GM12865 (cell line): Measurements from ENCODE around the gene COG7.
A peak's percentile ranks its signal among the peaks of the same experiment; 100 is the strongest.
"Not testable (repeated sequence)": the region's sequence is repeated elsewhere in the genome, so short reads cannot be mapped to it uniquely, and the experiment has no call there.

Source experiments
- DNase-seq: peaks from one replicate; pipeline ENCODE4 v3.0.0; 2010; ENCODE audit warnings: low read depth
- H3K4me3 ChIP-seq: 2 replicates; pipeline ENCODE4 v1.5.1; 2011; ENCODE audit warnings: mild to moderate bottlenecking, low read depth, low read length, control low read depth
- CTCF ChIP-seq: IDR thresholded peaks from 2 replicates; pipeline ENCODE4 v1.5.1; 2011; ENCODE audit warnings: low read length, control low read depth, low read depth, inconsistent platforms; ENCODE audit not compliant: insufficient read depth; ENCODE audit errors: missing control alignments

COG7 gene

DNA sequence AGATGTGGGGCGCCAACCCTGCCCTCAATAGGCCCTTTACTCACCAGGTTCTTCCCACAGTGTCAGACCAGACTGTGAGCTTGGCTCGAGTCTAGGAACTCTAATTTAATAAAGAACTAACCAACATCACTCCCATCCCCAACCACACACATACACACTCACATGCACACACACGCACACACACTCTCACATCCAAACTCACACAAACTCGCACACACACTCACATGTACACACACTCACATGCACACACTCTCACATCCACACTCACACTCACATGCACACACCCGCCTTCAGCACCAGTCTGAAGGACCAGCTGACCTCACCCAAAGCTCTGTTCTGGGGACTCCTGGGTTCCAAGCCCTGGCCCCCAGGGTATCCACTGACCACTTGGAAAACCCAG, 63.8 kb downstream of the COG7 start:
- no peak for DNase-seq
- H3K4me3 ChIP-seq: no peak overlapping the region
- no peak for TF ChIP-seq CTCF

DNA sequence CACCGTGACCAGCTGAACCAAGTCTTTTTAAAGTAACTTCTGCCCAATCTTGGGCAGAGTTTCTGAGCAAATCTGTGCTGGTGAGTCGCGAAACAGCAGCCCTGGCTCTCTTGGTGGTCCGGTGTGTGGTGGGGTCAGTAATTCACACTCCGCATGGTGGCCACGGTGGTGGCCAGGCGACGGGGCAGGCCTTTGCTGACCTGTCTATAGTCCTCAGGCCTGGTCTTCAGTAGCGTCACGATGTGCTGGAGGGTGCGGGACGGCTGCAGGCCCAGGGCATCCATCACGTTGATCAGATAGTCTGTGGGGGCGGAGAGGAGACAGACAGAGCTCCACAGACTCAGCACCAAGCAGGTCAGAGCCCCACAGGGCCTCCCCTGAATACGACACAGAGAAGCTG, 64.2 kb downstream of the COG7 start:
- no peak for DNase-seq
- TF ChIP-seq CTCF: no peak
- no peak overlapping the region for H3K4me3 ChIP-seq

DNA sequence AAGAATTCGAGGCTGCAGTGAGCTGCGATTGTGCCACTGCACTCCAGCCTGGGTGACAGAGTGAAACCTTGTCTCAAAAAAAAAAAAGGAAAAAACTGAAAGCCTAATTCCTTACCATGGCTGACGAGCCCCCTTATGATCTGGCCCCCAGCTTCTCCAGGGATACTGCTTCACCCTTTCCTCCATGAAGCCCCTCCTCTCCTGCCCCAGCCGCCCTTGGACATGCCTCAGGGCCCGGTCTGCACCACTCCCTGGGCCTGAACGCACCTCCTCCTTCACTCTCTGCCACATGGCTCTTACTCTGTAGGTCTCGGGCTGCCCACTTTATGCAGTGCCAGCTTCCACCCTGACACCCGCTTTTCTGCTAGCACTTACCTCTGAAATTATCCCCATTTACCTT, 65.3 kb downstream of the COG7 start:
- no peak overlapping the region for H3K4me3 ChIP-seq
- DNase-seq: no peak
- TF ChIP-seq CTCF: no peak

DNA sequence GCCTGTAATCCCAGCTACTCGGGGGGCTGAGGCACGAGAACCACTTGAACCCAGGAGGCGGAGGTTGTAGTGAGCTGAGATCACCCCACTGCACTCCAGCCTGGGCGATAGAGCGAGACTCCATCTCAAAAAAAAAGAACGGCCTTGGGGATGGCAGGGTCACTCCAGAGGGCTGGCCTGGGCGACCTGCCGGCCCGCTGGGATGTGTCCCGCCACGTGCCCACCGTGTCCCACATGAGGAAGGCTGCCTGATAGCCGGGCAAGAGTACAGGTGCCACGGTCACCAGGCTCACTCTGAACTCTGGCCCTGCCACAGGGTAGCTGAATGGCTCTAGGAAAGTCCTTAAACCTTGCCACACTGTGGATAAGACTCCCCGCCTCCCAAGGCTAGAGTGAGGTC, 67.5 kb downstream of the COG7 start:
- no peak for DNase-seq
- no peak for TF ChIP-seq CTCF
- H3K4me3 ChIP-seq: no peak overlapping the region

- H3K4me3 ChIP-seq: no peak overlapping the region
- peak; percentile 26 for DNase-seq
- no peak for TF ChIP-seq CTCF
Measured at GRCh38 chr16:23384878-23385277, 68.1 kb downstream of the COG7 start.

DNA sequence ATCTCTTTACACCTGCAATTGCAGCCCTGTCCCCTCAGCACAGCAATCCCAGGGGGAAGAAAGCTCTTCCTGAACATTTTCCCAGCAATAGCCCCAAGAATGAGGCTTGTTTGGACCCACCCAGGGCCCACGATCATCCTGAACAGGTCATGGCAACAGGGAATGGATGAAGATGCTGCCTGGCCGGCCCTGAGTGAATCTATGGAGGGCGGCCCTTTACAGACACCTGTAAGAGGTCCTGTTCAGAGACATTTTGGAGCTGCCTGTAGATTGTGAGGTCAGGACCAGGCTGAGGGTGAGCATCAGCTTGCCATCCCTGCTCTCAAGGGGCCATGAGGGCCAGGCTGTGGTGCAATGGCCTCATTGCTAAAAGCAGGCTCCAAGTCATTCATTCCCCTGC, 69.1 kb downstream of the COG7 start:
- H3K4me3 ChIP-seq: no peak overlapping the region
- no peak for DNase-seq
- TF ChIP-seq CTCF: no peak

- DNase-seq: no peak
- no peak for TF ChIP-seq CTCF
- H3K4me3 ChIP-seq: no peak overlapping the region
Measured at GRCh38 chr16:23382279-23382678, 70.7 kb downstream of the COG7 start.

DNA sequence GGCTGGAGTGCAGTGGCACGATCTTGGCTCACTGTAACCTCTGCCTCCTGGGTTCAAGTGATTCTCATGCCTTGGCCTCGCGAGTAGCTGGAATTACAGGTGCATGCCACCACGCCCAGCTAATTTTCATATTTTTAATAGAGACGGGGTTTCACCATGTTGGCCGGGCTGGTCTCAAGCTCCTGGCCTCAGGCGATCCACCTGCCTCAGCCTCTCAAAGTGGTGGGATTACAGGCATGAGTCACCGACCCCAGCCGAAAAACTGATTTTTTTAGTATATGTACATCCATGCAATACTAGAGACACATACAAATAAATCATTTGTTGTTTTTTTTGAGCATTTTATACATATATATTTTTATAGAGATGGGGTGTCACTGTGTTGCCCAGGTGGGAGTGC, 71.3 kb downstream of the COG7 start:
- not testable (repeated sequence) for H3K4me3 ChIP-seq, DNase-seq
